GM19467 (cell line): ENCODE measurements around the gene PEMT.

Source experiments
- ATAC-seq: cut with Tn5 transposase; IDR thresholded peaks from one replicate; pipeline ENCODE4 v1.9.1; 2021; ENCODE audit warnings: mild to moderate bottlenecking, moderate library complexity; ENCODE audit not compliant: unreplicated experiment

PEMT gene

DNA sequence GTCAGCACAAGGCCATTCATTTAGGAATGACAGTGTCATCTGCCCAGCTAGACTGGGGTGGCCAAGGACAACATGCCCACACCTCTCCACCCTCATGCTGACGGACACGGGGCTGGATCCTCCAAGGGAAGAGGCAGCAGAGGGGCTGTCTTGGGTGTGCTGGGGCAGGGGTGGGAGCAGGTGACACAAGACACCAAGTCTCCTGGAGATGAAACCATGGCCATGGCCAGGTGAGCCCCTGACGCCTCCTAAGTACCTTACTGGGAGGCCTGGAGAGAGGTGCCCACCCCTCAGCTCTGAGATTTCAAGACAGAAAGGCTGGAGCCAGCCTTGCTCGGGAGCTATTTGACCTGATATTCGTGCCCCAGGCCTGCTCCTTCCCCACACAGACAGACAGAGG is 86.4 kb downstream of the PEMT start:
- no peak for ATAC-seq

DNA sequence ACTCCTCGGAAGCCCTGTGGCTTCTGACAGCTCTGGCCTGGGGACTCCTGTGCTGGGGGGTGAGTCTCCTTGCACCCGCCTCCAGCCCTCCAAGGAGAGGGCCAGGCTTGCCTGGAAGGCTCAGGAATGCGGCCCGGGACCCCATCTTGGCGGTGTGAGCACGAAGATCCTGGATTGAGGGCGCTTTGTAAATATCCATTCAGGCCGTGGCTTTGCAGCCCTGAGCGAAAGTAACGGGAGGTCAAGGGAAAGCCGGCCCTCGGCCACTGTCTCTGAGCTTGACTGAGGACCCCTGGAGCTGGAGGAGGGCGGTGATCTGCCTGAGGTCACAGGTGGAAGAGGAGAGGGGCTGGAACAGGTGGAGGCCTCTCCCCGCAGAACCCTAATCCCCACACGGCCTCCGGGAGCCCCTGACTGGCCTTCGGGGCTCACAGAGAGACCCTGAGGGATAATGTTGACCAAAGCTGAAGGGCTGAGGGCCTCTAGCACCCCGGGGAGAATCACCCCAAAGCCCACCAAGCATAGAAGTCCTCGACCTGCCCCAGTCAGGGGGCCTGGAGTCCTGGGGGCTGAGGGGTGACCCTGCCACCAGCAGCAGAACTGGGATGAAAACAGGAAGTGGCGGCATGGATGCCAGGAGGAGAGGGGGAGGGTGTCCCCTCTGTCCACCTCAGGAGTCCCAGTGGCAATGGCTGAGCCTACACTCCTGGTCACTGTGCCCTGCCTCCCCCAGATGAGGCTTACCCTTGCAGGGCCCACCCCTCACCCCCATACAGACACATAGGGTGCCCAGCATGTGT is 87.0 kb downstream of the PEMT start:
- no peak for ATAC-seq

DNA sequence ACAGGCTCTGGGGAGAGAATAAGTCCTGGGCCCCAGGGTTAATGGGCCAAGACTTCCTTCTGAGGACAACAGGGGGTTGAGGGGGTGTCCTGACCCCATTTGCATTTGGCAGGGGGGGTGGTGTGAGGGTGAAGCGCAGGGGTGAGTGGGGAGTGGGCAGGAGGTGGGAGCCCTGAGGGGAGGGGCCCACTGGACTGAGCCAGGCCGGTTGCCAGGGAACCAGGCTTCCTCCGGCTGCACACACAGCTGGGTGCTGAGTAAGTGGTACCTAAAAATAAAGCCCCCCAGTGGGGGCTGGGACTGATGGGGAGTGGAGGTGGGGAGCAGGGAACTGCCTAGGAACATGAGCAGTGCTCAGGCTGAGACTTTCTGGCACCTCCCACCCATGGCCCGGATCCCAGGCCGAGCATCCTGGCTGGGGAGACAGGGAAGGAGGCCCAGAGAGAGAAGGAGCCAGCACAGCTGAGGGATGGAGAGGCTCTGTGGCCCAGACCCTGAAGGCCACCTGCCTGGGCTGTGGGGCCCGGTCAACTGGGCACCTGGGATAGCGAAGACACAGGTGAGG is 87.9 kb downstream of the PEMT start:
- no peak for ATAC-seq

DNA sequence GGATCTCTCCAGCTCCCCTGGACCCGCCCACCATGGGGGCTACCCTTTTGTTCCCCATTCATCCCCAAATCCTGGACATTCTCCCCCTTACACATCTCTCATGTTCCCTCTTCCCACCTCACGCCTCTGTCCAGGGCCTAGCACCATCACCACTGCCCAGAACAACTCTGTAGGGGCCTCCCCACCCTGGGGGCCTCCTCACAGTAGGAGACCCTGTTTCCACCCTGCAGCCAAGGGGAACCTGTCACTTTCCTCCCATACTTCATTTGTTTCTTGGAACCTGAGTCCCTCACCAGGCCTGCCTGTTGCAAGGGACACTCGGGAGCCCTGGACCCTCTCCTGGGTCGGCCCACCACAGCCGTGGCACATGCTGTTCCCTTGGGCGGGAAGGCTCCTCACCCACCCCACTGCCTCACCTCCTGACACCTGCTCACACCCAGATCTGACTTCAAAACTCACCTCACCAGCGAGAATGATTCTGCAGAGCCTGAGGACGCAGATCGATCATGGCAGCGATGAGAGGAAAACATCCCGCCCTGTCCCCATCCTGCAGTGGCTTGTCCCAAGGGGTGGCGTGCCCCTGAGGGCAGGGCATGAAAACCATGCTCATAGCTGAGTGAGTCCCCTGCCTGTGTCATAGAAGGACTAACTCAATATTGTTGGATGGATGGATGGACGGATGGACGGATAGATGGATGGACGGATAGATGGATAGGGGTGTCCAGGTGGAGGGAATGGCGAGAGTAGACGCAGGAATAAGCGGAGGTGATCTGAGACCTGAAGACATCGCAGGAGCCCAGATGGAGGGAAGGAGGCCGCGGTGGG is 88.6 kb downstream of the PEMT start:
- ATAC-seq: no peak

DNA sequence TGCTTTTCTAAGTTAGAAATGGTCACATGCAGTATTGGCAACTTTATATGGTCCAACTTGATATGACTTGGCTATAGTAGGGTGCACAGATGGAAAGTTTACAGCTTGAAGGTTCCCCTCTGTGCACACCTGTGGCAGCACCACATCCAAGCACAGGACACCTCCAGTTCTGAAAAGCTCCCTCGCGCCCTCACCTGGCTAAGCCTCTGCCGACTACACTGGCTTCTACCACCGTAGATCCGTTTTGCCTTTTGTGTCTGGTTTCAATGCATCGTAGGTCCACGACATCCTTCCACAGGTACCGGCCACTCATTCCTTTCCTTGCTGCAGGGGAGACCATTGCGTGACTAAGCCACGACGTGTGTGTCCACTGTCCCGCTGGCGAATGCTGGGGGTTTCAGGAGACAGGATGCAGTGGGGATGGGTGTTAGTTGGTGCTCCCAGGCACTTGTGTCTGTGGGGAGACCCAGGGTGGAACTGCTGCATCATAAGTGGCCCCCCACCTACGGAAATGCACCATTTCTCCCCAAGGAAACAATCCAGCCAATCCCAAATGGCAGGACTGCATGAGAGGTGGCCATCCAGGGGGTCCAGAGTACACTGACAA is 90.4 kb downstream of the PEMT start:
- no peak for ATAC-seq

DNA sequence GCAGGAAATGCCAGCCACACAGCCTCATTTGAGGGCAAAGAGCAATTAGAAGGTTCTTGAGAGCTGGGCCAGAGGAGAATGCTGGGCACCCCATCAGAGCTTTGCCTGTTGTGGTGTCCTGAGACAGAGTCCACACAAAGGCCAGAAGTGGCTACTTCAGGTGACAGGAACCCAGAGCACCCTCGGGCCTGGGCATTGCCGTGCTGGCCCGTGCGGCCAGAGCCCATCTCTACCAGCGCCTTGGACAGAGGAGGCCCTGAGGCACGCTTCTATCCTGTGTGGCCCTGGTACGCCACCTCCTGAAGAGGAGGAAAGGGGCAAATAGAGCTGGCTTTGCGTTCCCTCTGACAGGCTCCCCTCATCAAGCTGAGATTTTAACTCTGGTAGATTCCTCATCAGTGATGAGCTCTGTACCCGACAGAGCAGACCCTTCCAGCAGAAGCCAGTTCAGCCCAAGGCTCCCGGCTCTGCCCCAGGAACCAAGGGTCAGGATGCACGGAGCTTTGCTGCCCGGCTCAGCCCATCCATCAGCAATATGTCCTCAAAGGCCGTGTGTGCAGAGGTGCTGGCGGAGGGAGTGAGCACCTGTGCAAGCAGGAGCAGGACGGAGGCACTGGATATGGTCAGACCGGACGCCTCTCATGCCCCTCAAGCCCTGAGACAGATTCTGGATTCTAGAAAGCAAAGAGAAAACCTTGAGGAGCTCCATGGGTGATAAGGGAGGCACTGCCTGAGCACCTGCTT is 91.9 kb downstream of the PEMT start:
- ATAC-seq: no peak

DNA sequence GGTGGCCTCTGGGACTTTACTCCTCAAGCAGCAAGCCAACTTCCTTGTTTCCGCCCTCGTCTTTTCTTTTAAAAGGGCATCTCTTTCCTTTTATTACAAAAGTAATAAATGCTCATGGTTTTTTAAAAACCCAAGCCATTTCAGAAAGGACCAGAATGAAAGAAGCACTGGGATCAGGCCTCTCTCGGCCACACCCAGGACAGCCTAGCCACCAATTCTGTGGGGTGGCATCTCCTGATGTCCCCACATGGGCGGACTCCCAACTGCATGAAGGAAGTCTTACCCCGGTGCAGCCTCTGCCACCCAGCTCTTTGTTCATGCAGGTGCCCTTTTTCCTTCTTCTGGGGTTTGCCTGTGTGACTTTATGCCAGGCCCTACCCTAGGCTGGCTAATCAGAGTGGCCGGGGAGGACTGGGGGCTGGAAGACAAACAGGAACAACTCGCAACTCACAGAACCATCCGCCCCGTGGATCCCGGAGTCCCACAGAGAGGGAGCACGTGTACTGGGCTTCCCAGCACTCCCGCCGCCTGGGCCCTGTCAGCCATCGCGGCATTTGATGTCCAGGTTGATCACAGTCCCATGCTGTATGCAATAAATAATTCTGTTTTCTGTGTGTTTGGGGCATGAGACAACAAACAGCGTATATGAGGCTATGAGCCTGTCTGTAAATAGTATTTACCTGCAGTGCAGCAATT is 92.8 kb downstream of the PEMT start:
- ATAC-seq: no peak

DNA sequence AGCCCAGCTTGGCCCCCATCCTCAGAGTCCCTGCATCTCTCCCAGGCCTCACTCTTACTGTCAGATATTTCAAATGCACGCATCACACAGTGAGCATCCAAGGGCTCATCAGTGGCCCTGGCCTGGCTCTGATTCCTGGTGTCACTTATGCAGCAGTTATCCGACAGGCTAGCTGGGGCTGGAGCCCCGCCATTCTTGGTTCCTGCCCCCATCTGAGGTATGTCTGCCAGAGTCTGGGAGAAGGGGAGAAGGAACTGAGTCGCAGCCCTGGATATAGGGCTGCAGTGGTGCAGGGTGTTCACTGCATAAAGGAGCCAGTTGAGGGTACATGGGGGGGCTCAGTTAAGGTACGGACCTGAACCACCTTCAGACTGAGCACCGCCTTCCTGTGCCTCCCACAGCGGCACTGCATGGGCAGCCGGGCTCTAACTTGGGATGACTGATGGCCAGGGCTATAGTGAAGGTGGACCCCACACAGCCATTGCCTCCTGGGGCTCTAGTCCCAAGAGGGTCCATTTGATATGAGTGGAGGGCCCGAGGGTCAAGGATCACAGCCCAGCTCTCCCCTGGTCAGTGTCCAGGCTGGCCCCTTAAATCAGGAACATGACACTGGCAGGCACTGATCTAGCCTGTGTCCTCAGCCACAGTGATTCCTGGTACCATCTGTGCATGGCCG is 93.5 kb downstream of the PEMT start:
- no peak for ATAC-seq

DNA sequence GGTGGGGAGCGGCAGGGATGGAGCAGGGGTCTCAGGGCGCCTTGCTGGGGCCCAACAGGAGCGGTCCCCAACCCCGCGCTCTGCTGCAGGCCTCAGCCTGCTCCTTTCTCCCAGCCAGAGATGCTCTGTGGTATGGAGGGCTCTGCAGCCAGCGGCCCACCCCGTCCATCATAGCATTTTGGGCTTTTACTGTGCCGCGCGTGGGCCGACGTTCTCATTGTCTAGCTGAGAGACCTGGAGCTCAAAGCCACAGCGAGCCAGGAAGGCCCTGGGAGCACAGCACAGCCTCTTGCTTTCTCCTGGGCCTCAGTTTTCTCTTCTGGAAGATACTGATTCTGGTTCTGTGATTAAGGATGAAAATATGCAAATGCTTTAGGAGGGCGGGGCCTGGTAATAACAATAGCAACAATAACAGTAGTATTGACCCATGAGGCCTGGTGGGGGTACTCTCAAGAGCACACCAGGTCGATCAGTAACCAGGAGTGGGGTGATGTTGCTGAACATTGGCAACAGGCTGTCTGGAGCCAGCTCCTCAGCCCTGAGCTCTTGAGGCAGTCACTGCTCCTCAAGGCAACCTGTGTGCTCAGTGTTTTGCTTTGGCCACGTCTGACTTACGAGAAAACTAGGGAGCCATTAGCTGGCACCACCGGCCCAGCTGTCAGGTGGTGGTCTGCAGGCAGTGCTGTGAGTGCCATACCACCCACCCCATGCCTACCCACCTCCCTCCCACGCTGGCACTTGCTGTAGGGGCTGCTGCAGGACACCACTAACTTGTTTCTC is 94.3 kb downstream of the PEMT start:
- ATAC-seq: no peak

DNA sequence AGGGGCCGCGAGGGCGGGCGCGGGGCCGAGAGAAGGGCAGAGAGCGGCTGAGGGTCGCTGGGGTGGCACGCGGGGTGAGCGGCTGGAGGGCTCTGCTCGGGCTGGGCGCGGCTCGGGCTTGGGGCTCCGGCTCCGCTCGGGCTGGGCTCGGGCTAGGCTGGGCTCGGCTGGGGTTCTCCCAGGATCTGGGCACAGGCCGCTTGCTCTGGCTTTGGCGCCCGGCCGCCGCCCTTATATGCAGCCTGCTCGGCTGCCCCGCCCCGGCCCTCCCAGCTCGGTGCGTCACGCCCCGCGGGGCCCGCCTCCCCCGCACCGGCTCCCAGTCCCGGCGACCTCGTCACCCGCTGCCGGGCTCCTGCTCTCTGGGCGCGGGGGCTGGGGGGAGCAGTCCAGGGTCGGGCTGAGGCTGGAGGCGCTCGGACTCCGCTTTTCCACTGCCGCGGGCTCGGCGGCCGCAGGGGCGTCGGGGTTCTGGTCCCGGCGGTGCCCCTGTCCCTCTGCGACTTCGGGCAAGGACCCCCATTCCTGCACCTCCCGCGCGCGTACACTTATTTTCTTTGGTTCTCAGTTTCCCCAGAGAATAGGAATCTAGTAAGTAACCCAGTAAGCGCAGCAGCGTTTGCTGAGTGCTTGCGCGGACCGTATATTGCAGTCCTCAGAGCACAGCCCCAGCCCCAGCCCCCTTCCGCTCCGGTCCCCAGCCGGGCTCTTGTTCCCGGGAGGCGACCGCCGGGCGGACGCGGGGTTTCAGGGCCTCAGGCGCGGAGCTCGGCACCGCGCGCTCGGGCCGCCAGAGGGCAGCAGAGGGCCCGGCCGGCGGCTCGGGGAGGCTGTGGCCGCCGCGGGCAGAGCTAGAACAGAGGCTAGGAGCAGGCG is 95.1 kb downstream of the PEMT start, which contains the start of gene RASD1:
Gene RASD1 (minus strand): TSS at position 207 of the 876 bp plus-strand sequence. CDS start 214 bp downstream, outside the sequence.
- ATAC-seq: no peak

DNA sequence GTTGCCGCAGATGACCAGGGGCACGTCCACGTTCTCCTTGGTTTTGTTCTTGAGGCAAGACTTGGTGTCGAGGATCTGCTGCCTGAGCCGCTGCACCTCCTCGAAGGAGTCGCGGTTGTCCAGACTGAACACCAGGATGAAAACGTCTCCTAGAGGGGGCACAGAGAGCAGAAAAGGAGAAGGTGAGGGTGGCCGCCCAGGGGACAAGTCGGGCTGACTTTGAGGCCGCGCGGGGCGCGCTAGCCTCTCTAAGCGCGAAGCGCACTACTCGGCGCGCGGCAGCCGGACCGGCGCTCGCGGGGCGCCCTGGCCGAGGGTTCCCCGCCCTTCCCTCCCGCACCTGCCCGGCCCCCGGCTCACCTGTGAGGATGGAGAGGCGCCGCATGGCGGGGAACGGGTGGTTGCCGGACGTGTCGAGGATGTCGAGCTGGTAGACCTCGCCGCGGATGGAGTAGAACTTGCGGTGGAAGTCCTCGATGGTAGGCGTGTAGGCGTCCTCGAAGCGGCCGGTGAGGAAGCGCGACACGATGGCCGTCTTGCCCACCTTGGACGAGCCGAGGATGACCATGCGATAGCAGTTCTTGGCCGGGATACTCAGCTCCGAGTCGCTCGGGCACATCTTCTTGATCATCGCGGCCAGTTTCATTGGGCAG is 95.8 kb downstream of the PEMT start:
- ATAC-seq: no peak

DNA sequence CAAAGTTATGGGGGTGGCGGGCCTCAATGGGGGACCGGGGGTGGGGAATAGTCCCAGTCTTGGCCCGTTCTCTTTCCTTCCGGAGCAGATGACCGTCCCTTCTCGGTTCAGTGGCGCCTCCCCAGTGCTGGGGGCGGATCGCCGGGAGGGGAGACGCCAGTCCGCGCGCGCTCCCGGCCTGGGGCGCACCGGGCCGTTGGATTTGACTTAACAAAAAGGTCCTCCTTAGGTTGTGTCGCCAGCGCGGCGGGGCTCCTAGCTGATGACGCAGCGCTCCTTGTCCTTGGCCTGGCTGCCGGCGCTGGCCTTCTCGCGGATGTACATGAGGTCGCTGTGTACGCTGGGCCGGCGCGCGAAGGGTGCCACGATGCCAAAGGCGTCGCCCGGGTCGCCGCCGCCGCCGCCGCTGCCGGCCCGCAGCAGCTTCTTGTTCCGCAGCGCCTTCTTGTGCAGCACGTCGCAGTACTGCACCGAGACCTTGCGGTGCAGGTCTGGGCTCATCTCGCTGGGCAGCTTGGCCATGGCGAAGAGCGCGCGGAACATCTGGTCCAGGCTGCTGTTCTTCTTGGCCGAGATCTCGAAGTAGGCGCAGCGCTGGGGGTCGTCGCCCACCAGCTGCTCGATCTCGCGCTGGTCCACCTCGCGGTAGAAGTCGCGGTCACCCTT is 96.5 kb downstream of the PEMT start:
- no peak for ATAC-seq

DNA sequence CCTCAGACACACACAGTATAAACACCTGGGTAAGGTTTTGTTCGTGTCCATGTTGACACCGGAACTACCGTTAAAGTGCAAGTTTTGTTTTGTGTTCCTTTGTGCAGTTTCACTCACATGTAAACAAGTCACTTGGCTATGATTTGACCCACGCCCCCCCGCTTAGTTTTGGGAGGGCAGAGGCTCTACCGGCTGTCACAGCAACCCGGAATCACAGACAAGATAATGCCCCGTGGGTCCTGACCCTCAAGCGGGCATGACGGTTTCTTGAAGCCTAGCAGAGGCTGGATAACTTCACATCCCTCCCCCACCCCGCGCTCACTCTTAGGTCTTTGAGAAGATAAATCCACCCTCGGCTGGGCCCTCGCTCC is 97.0 kb downstream of the PEMT start:
- no peak for ATAC-seq

DNA sequence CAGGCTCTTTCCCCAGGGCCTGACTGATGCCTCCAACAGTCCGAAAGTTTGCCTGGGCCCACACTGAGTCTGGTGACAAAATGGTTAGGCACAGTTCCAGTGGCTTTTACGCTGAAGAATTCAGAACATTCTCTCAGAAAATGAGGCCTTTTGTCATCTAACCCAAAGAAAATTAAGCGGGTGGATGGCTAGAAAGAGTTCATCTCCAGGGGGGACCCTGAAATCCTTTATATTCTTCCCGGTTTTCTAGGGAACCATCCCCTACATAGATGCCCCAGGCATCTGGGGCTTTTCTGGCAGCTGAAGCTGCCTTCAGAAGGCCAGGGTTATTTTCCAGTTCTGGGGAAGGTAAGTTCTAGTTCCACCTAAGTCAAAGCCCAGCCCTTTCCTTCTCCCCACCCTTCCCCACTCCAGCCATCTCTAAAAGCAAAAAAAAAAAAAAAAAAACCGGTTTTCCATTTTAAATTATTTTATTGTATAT is 97.5 kb downstream of the PEMT start:
- no peak for ATAC-seq

DNA sequence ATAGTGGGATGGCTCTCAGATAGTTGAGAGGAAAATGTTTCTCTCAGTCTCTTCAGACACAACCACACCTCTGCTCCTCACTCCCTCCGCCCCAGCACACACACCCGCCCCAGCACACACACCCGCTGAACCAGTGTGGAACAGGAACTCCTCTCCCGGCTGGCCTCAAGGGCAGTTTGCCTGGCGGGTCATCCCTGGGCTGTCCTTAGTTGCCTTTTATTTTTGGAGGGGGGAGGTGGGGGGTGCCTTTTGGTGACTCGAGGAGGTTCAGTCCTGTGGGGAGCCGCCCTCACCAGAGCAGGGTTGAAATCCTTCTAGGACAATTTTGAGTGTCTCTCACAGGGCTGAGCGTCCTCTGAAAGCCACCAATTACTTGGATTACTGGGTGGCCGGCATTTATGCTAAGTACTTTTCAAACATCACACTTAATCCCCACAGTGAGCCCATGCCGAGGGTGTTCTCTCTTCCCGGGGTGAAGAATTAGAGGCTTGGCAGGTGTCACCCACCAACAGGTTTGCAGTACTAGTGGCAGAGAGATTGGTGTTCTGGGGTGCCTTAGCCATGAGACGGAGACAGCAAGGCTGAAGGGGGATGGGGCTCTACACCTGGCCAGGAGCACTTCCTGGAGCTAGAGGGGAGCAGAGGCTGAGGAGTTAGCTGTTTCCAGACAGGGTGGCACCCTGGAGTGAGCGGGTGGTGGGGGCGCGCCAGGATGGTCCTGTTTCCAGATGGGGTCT is 98.1 kb downstream of the PEMT start:
- no peak for ATAC-seq

DNA sequence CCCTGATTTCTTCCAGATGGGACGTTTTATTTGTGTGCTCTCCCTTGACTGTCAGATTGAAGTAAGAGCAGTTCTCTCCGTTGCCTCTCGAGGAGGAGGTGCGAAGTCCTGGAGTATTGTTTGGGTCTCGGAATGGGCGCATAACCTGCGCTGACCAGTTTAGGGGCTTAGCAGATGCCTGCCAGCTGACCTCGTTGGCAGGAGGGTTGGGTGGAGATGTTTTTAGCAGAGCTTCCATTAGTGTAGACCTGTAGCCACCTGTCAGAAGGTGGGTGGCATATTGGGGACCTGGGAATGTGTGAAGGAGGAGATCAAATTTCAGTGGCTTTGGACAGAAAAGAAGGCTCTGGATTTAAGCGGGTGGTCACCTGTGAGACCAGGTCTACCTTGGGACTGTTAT is 98.9 kb downstream of the PEMT start:
- ATAC-seq: no peak
